GM23248 (cell line): ENCODE results near the gene KIF26A.

Source experiments
- EZH2 ChIP-seq: fragments of 200-600 bp; sonication (generic); IDR thresholded peaks from 2 replicates; pipeline ENCODE4 v1.6.1; 2018; ENCODE audit warnings: antibody characterized with exemption, mild to moderate bottlenecking; ENCODE audit not compliant: insufficient read depth, poor library complexity, severe bottlenecking
- EZH2phosphoT487 ChIP-seq: fragments of 200-600 bp; sonication (generic); IDR thresholded peaks from 2 replicates; pipeline ENCODE4 v1.6.1; 2018; ENCODE audit warnings: antibody characterized with exemption, moderate library complexity, mild to moderate bottlenecking, low read depth; ENCODE audit not compliant: insufficient read depth

GRCh38 chr14:104129556-104129955 is 8.8 kb upstream of the KIF26A start:
- no peak for TF ChIP-seq EZH2
- TF ChIP-seq EZH2phosphoT487: no peak
